Tibial nerve (tissue), 4 donors: ENCODE results near the gene TLCD3A. TPM values are rescaled to one million over a fixed set of nuclear protein-coding genes. Genes with fewer than 3 reads are reported as not detected.

Experiments used
- DNase-seq, 2 donors: peaks; one replicate each; pipeline ENCODE4 v3.0.0-alpha.2; 2019; ENCODE audit warnings: low spot score in 2 of 2
- H3K27ac ChIP-seq, 4 donors: fragments of 200-600 bp; sonication (generic) in 3 of 4; one replicate each; pipeline ENCODE4 v1.5.1; 2017 to 2019; ENCODE audit warnings: mild to moderate bottlenecking in 1 of 4
- H3K27me3 ChIP-seq, 2 donors: fragments of 200-600 bp; sonication (generic) in 1 of 2; one replicate each; pipeline versions ENCODE4 v1.5.1 to v1.6.0; 2017 to 2019
- H3K36me3 ChIP-seq, 3 donors: fragments of 200-600 bp; sonication (generic); one replicate each; pipeline ENCODE4 v1.5.1; 2018 to 2019
- H3K4me1 ChIP-seq, 4 donors: fragments of 200-600 bp; sonication (generic) in 3 of 4; one replicate each; pipeline ENCODE4 v1.5.1; 2017 to 2019
- H3K4me3 ChIP-seq, 4 donors: fragments of 200-600 bp; sonication (generic) in 3 of 4; one replicate each; pipeline ENCODE4 v1.5.1; 2017 to 2019; ENCODE audit warnings: mild to moderate bottlenecking in 1 of 4, moderate library complexity in 1 of 4
- H3K9me3 ChIP-seq, 4 donors: fragments of 200-600 bp; sonication (generic) in 3 of 4; one replicate each; pipeline ENCODE4 v1.5.1; 2017 to 2019
- CTCF ChIP-seq, 5 experiments: fragments of 200-600 bp in 3 of 5; fragments of 450-650 bp in 2 of 5; sonication (generic) in 3 of 5; IDR thresholded peaks; one replicate each; pipeline ENCODE4 v1.5.1; 2016 to 2019; ENCODE audit warnings: antibody characterized with exemption in 5 of 5, mild to moderate bottlenecking in 3 of 5, moderate library complexity in 2 of 5
- EP300 ChIP-seq, 2 donors: sonication (generic); formaldehyde crosslinking; IDR thresholded peaks; one replicate each; pipeline ENCODE4 v1.6.1; 2017; ENCODE audit warnings: antibody characterized with exemption in 2 of 2, mild to moderate bottlenecking in 1 of 2
- POLR2A ChIP-seq, 2 donors: fragments of 450-650 bp; IDR thresholded peaks; one replicate each; pipeline ENCODE4 v1.6.1; 2017; ENCODE audit warnings: antibody characterized with exemption in 2 of 2, mild to moderate bottlenecking in 2 of 2, moderate library complexity in 2 of 2
- WGBS, 2 donors: methylation state at CpG; one replicate each; pipeline ENCODE4 v1.1.5; 2018; 5-methylcytosine and 5-hydroxymethylcytosine counted together
- total RNA-seq, 4 donors: library from RNA; depleted of rRNA; stranded (reverse); fragments of >200 nt; gene quantifications; one replicate each; pipeline ENCODE4 v1.1.0, GENCODE V29; 2016

The TLCD3A gene
- total RNA-seq, 4 donors from 2014 or later = 3.9 to 6.3 (median 5.8) TPM

- Histone ChIP-seq H3K4me3 (no peak overlapping the region), H3K9me3 (no peaks in the 10 kb centered on the region), H3K36me3 (peaks cover 0 to 48% (median 5%) of the 10 kb centered on the region in 3 donors), H3K27me3 (no peaks in the 10 kb centered on the region), H3K4me1 (peaks cover 0 to 6% (median 0%) of the 10 kb centered on the region in 4 donors), H3K27ac (no peak overlapping the region)
- TF ChIP-seq CTCF (IDR thresholded peaks at IDR 0.05) (no peak), EP300 (IDR thresholded peaks at IDR 0.05) (no peak), POLR2A (IDR thresholded peaks at IDR 0.05) (no peak)
- DNase-seq = no peak
- 84 to 88% methylated on average over 1 of the region's 1 CpG for WGBS, 2 donors
These were observed 27.4 kb upstream of the TLCD3A start for GRCh38 chr17:705011-705410.

- Histone ChIP-seq H3K4me3 (no peak overlapping the region), H3K27me3 (no peaks in the 10 kb centered on the region), H3K4me1 (no peaks in the 10 kb centered on the region), H3K9me3 (no peaks in the 10 kb centered on the region), H3K36me3 (peaks cover 0 to 52% (median 6%) of the 10 kb centered on the region in 3 donors), H3K27ac (no peak overlapping the region)
- no peak for DNase-seq
- TF ChIP-seq CTCF (IDR thresholded peaks at IDR 0.05) (no peak), POLR2A (IDR thresholded peaks at IDR 0.05) (no peak), EP300 (IDR thresholded peaks at IDR 0.05) (no peak)
- 91 to 94% methylated on average over 6 of the region's 6 CpGs for WGBS, 2 donors
These were observed 26.5 kb upstream of the TLCD3A start for GRCh38 chr17:705863-706262.

- H3K4me3 ChIP-seq = no peak overlapping the region
- peaks cover 0 to 12% (median 3%) of the 10 kb centered on the region in 4 donors for H3K4me1 ChIP-seq
- DNase-seq = no peak
- no peaks in the 10 kb centered on the region for H3K9me3 ChIP-seq
- H3K27ac ChIP-seq = no peak overlapping the region
- no peaks in the 10 kb centered on the region for H3K27me3 ChIP-seq
- peaks cover 0 to 40% (median 6%) of the 10 kb centered on the region in 3 donors for H3K36me3 ChIP-seq
- 74 to 80% methylated on average over 5 of the region's 5 CpGs for WGBS, 2 donors
- TF ChIP-seq EP300 (IDR thresholded peaks at IDR 0.05) (no peak), CTCF (IDR thresholded peaks at IDR 0.05) (no peak), POLR2A (IDR thresholded peaks at IDR 0.05) (no peak)
These were observed 24.3 kb upstream of the TLCD3A start for GRCh38 chr17:708132-708531.

GRCh38 chr17:718075-718474, 14.3 kb upstream of the TLCD3A start:
- Histone ChIP-seq H3K4me3 (no peak overlapping the region), H3K27ac (no peak overlapping the region), H3K4me1 (peaks cover 0 to 31% (median 10%) of the 10 kb centered on the region in 4 donors), H3K27me3 (no peaks in the 10 kb centered on the region), H3K9me3 (no peaks in the 10 kb centered on the region), H3K36me3 (no peaks in the 10 kb centered on the region)
- TF ChIP-seq CTCF (IDR thresholded peaks at IDR 0.05) (no peak), EP300 (IDR thresholded peaks at IDR 0.05) (no peak), POLR2A (IDR thresholded peaks at IDR 0.05) (no peak)
- WGBS, 2 donors = 90 to 92% methylated on average over 5 of the region's 5 CpGs
- DNase-seq = no peak

- TF ChIP-seq CTCF (IDR thresholded peaks at IDR 0.05) (no peak), POLR2A (IDR thresholded peaks at IDR 0.05) (no peak), EP300 (IDR thresholded peaks at IDR 0.05) (no peak)
- Histone ChIP-seq H3K27ac (no peak overlapping the region), H3K36me3 (no peaks in the 10 kb centered on the region), H3K4me3 (no peak overlapping the region), H3K9me3 (no peaks in the 10 kb centered on the region), H3K4me1 (peaks cover 0 to 13% (median 0%) of the 10 kb centered on the region in 4 donors), H3K27me3 (no peaks in the 10 kb centered on the region)
- DNase-seq = no peak
- WGBS, 2 donors = 73 to 81% methylated on average over 13 of the region's 13 CpGs
These were observed 11.5 kb upstream of the TLCD3A start for GRCh38 chr17:720706-721539.
